NCI-H2227 (cell line): ENCODE measurements around the gene KRCC1.
A peak's percentile ranks its signal among the peaks of the same experiment; 100 is the strongest.

Experiments used
- DNase-seq: peaks from one replicate; lab custom pipeline; 2025; ENCODE audit not compliant: unreplicated experiment; lab: John Stamatoyannopoulos, UW

The KRCC1 gene

GRCh38 chr2:88055371-88056128 lies at the start of gene KRCC1:
Gene KRCC1, minus strand, starts transcription at chr2:88055783. Its CDS starts 27,220 bp downstream, at chr2:88028563.
- DNase-seq: peak; percentile 97

- DNase-seq: no peak
Measured at GRCh38 chr2:88100489-88100858, 44.9 kb upstream of the KRCC1 start.

GRCh38 chr2:88099798-88100488 lies 44.4 kb upstream of the KRCC1 start:
- DNase-seq: no peak

GRCh38 chr2:88098558-88098900 lies 42.9 kb upstream of the KRCC1 start:
- DNase-seq: no peak

GRCh38 chr2:88097891-88098557 lies 42.4 kb upstream of the KRCC1 start:
- DNase-seq: no peak

- DNase-seq: no peak
Measured at GRCh38 chr2:88097192-88097591, 41.6 kb upstream of the KRCC1 start.

- DNase-seq: no peak
Measured at GRCh38 chr2:88096708-88097107, 41.1 kb upstream of the KRCC1 start.

GRCh38 chr2:88095022-88095421 lies 39.4 kb upstream of the KRCC1 start:
- DNase-seq: peak; percentile 17

- no peak for DNase-seq
Measured at GRCh38 chr2:88092773-88093172, 37.2 kb upstream of the KRCC1 start.

- no peak for DNase-seq
Measured at GRCh38 chr2:88091943-88092342, 36.4 kb upstream of the KRCC1 start.

GRCh38 chr2:88090446-88091283 lies 35.1 kb upstream of the KRCC1 start:
- no peak for DNase-seq

GRCh38 chr2:88088999-88089398 lies 33.4 kb upstream of the KRCC1 start:
- DNase-seq: no peak

- no peak for DNase-seq
Measured at GRCh38 chr2:88087763-88088162, 32.2 kb upstream of the KRCC1 start.

GRCh38 chr2:88087073-88087472 lies 31.5 kb upstream of the KRCC1 start:
- no peak for DNase-seq

- DNase-seq: no peak
Measured at GRCh38 chr2:88086401-88086800, 30.8 kb upstream of the KRCC1 start.

- no peak for DNase-seq
Measured at GRCh38 chr2:88085602-88086001, 30.0 kb upstream of the KRCC1 start.

GRCh38 chr2:88085099-88085498 lies 29.5 kb upstream of the KRCC1 start:
- no peak for DNase-seq

- DNase-seq: no peak
Measured at GRCh38 chr2:88082781-88083180, 27.2 kb upstream of the KRCC1 start.

- DNase-seq: no peak
Measured at GRCh38 chr2:88081924-88082608, 26.5 kb upstream of the KRCC1 start.

- no peak for DNase-seq
Measured at GRCh38 chr2:88080545-88080944, 25.0 kb upstream of the KRCC1 start.
